ENCODE data around the gene RABL6.
"Not testable (repeated sequence)": the region's sequence is repeated elsewhere in the genome, so short reads cannot be mapped to it uniquely, and the experiment has no call there.

RABL6 gene

GRCh38 chr9:136777359-136777758 lies 30.4 kb upstream of the RABL6 start:
- no peak for DNase-seq

- no peak for DNase-seq
Measured at GRCh38 chr9:136779808-136780207, 27.9 kb upstream of the RABL6 start.

GRCh38 chr9:136782452-136782851 lies 25.3 kb upstream of the RABL6 start:
- DNase-seq, result no peak

- no peak for DNase-seq
Measured at GRCh38 chr9:136784249-136784996, 23.3 kb upstream of the RABL6 start.

- no peak for DNase-seq
Measured at GRCh38 chr9:136784997-136785361, 22.8 kb upstream of the RABL6 start.

GRCh38 chr9:136785565-136786355 lies 22.0 kb upstream of the RABL6 start:
- not testable (repeated sequence) for DNase-seq

- DNase-seq, result no peak
Measured at GRCh38 chr9:136786451-136786850, 21.3 kb upstream of the RABL6 start.

GRCh38 chr9:136786983-136787382 lies 20.8 kb upstream of the RABL6 start:
- DNase-seq, result not testable (repeated sequence)

GRCh38 chr9:136787690-136788400 lies 19.9 kb upstream of the RABL6 start:
- peak; percentile 70 to 79 for DNase-seq

GRCh38 chr9:136788644-136789522 lies 18.9 kb upstream of the RABL6 start:
- not testable (repeated sequence) for DNase-seq

GRCh38 chr9:136789523-136789937 lies 18.2 kb upstream of the RABL6 start:
- no peak for DNase-seq

- peak; percentile 100 for DNase-seq
Measured at GRCh38 chr9:136790640-136791515, 16.9 kb upstream of the RABL6 start, which contains the start of gene TMEM141. TMEM141 (plus strand) TSS chr9:136791344; CDS start chr9:136791371, 27 bp downstream.

- peak; percentile 68 to 74 for DNase-seq
Measured at GRCh38 chr9:136791516-136792276, 16.1 kb upstream of the RABL6 start.

- no peak for DNase-seq
Measured at GRCh38 chr9:136792321-136793085, 15.2 kb upstream of the RABL6 start.

GRCh38 chr9:136793086-136793946 lies 14.4 kb upstream of the RABL6 start:
- DNase-seq, result no peak

GRCh38 chr9:136794281-136794999 lies 13.3 kb upstream of the RABL6 start:
- DNase-seq, result no peak

- no peak for DNase-seq
Measured at GRCh38 chr9:136795000-136795348, 12.8 kb upstream of the RABL6 start.

- no peak for DNase-seq
Measured at GRCh38 chr9:136796238-136796774, 11.4 kb upstream of the RABL6 start, which contains the start of gene CCDC183. CCDC183 (plus strand) TSS chr9:136796338; CDS start chr9:136796398, 60 bp downstream.

Measured in activated CD4-positive, alpha-beta T cell treated with anti-CD3 and anti-CD28 coated beads, Interleukin-2, amount 50 U/mL, for 48 hours (primary cell).